Spinal cord (tissue), 10 donors: ENCODE results near the gene IFT52. TPM values are rescaled to one million over a fixed set of nuclear protein-coding genes. Genes with fewer than 3 reads are reported as not detected.

Source experiments
- DNase-seq, 6 donors: peaks; one replicate each; pipeline versions ENCODE4 v3.0.0 to v3.0.0-alpha.2; 2013 to 2015; ENCODE audit warnings: low spot score in 6 of 6, low read depth in 4 of 6
- H3K27ac ChIP-seq: one replicate; pipeline ENCODE4 v1.5.1; 2013; ENCODE audit warnings: low read depth, low read length, control low read depth
- H3K27me3 ChIP-seq: one replicate; pipeline ENCODE4 v1.6.1; 2013; ENCODE audit warnings: low read length; ENCODE audit not compliant: control insufficient read depth, insufficient read depth
- H3K36me3 ChIP-seq: one replicate; pipeline ENCODE4 v1.6.1; 2013; ENCODE audit warnings: low read length; ENCODE audit not compliant: control insufficient read depth, insufficient read depth
- H3K4me1 ChIP-seq: one replicate; pipeline ENCODE4 v1.6.1; 2013; ENCODE audit warnings: low read length; ENCODE audit not compliant: control insufficient read depth, insufficient read depth
- H3K4me3 ChIP-seq: one replicate; pipeline ENCODE4 v1.5.1; 2013; ENCODE audit warnings: low read depth, low read length, control low read depth
- H3K9me3 ChIP-seq: one replicate; pipeline ENCODE4 v1.6.1; 2013; ENCODE audit warnings: low read length; ENCODE audit not compliant: control insufficient read depth, insufficient read depth
- WGBS: methylation state at CpG from one replicate; pipeline ENCODE4 v1.1.5; 2013; ENCODE audit warnings: missing lambda C conversion rate; ENCODE audit not compliant: insufficient coverage; 5-methylcytosine and 5-hydroxymethylcytosine counted together
- long read RNA-seq, 4 donors: transcript quantifications; one replicate each; lab custom pipeline, GENCODE V29; 2026
- polyA plus RNA-seq, 2 donors: library from polyadenylated mRNA; unstranded; fragments of 120-200 nt; gene quantifications; one replicate each; pipeline ENCODE4 v1.2.1, GENCODE V29; 2013; ENCODE audit not compliant: insufficient read length in 2 of 2
- total RNA-seq, 2 donors: library from RNA; depleted of rRNA in 1 of 2; stranded (reverse); fragments of 120-200 nt in 1 of 2; fragments of >200 nt in 1 of 2; gene quantifications; one replicate each; pipeline versions ENCODE4 v1.2.3 to v1.2.4, GENCODE V29; 2013 to 2014
- donor health status: healthy.

IFT52 gene, protein sequence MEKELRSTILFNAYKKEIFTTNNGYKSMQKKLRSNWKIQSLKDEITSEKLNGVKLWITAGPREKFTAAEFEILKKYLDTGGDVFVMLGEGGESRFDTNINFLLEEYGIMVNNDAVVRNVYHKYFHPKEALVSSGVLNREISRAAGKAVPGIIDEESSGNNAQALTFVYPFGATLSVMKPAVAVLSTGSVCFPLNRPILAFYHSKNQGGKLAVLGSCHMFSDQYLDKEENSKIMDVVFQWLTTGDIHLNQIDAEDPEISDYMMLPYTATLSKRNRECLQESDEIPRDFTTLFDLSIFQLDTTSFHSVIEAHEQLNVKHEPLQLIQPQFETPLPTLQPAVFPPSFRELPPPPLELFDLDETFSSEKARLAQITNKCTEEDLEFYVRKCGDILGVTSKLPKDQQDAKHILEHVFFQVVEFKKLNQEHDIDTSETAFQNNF
- total RNA-seq: 10 to 100 TPM; 49.0 to 67.3 TPM
- polyA plus RNA-seq: 10 to 100 TPM; 58.3 to 59.8 TPM
- long read RNA-seq, donor 1, transcript IFT52-201 (14 exons, 1,757 nt): minor isoform, 9 of 22 reads
- long read RNA-seq, donor 1, transcript IFT52-202 (14 exons, 1,599 nt): major isoform, 11 of 22 reads
- long read RNA-seq, donor 1, partial matches to known transcripts: 0 of 22 reads
- long read RNA-seq, donor 1, other reads (novel, unspliced or antisense): 0 of 22 reads
- long read RNA-seq, donor 2, transcript IFT52-201 (14 exons, 1,757 nt): major isoform, 7 of 10 reads
- long read RNA-seq, donor 2, partial matches to known transcripts: 0 of 10 reads
- long read RNA-seq, donor 2, other reads (novel, unspliced or antisense): 0 of 10 reads
- long read RNA-seq, donor 3, partial matches to known transcripts: 0 of 10 reads
- long read RNA-seq, donor 3, other reads (novel, unspliced or antisense): 0 of 10 reads
- long read RNA-seq, donor 4, transcript IFT52-202 (14 exons, 1,599 nt): minor isoform, 8 of 37 reads
- long read RNA-seq, donor 4, transcript IFT52-201 (14 exons, 1,757 nt): major isoform, 23 of 37 reads
- long read RNA-seq, donor 4, transcript IFT52-207 (2 exons, 749 nt): minor isoform, 5 of 37 reads
- long read RNA-seq, donor 4, partial matches to known transcripts: 0 of 37 reads
- long read RNA-seq, donor 4, other reads (novel, unspliced or antisense): 0 of 37 reads

DNA sequence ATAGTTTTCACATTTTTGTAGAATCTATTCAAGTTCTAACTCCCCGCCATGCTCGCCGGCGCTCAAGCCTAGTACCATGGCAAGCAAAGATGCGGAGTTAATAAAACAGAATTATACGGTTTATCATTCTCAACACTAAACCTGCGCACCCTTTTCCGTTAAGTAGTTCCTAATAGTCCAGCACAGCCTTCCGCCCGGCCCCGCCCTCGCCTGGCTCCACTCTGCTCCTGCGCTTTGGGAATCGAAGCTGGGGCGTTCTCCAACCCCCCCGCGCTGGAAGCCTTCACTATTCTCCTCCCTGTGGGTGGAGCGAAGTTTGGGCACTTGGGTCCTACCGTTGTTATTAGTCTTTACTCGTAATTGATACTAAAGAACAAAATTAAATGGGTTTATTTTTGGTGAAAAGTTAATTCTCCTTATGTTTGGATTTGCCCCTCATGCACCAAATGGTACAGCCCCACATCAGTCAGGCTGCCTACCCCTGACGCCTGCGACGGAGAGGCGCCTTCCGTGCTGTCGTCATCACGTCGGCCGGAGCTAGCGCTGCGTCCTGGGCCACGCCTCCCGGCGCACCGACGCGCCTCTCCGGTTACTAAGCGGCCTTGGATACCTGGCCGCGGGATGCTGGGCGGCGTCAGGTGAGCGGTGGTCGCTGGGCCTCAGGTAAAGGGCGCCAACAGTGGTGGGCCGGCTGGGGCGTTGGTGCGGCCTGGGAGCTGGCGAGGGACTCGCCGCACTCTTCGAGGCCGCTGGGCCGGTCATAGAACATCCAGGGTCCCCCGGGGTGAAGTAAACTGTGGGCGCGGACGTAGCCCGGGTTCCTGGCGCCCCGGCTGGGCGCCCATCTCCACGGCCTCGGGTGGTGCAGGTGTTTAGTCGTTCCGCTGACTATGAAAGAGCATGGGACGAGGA is at the start of gene IFT52:
Gene IFT52, plus strand, starts transcription at position 546 of the 912 bp plus-strand sequence. CDS start 3,762 bp downstream, outside the sequence.
- peaks cover 23% of the 10 kb centered on the region for H3K4me1 ChIP-seq
- H3K27ac ChIP-seq: peak within 1 kb of the TSS; percentile 88
- no peaks in the 10 kb centered on the region for H3K9me3 ChIP-seq
- no peaks in the 10 kb centered on the region for H3K27me3 ChIP-seq
- peaks cover 14% of the 10 kb centered on the region for H3K36me3 ChIP-seq
- peak within 1 kb of the TSS; percentile 78 for H3K4me3 ChIP-seq
- DNase-seq: peak; percentile 82 to 97 (median 90)
- WGBS: under 1% methylated on average over 54 of the region's 68 CpGs

DNA sequence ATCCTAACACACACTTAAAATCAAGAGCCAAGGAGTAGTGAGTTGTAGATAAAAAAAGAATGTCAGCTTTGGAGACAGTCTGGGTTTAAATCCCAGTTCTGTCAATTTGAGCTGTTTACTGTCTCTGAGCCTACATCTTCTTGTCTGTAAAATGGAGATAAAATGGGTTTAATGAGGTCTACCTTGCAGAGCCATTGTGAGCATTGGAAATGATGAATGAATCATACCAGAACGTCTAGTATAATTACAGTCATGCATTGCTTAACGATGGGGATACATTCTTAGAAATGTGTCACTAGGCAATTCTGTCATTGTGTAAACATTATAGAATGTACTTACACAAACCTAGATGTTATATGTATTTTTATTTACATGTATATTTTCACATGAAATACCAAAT is 49.5 kb upstream of the IFT52 start:
- Histone ChIP-seq H3K36me3 (peaks cover 24% of the 10 kb centered on the region), H3K9me3 (no peaks in the 10 kb centered on the region)
- no CpG with 5 or more reads among the region's 2 CpGs for WGBS

DNA sequence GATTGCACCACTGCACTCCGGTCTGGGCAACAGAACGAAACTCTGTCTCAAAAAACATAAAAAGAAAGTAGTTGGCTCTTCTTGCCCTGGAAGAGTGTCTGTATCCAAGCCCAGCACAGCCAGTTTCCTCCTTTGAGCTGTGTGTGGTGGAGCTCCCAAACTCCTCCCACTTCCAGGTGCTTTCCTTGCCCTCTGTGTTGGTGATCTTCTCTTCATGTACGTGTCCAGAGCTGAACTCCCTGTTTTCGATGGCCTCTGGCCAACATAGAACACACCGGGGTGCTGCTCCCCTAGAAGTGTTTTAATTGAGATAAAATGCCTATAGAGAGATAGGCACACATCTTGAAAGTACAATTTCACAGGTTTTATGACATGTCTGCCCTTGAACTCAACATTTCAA is 48.6 kb upstream of the IFT52 start:
- WGBS: 100% methylated on average over 2 of the region's 5 CpGs
- Histone ChIP-seq H3K27ac (no peak overlapping the region), H3K9me3 (no peaks in the 10 kb centered on the region), H3K27me3 (no peaks in the 10 kb centered on the region), H3K36me3 (peaks cover 22% of the 10 kb centered on the region), H3K4me1 (no peaks in the 10 kb centered on the region), H3K4me3 (no peak overlapping the region)
- DNase-seq: no peak

More for the DNA sequence above, 49.5 kb upstream of the IFT52 start:
- Histone ChIP-seq H3K4me1 (no peaks in the 10 kb centered on the region), H3K27me3 (no peaks in the 10 kb centered on the region), H3K4me3 (no peak overlapping the region), H3K27ac (no peak overlapping the region)
- DNase-seq: peak in 1 of 6 donors; percentile 3

DNA sequence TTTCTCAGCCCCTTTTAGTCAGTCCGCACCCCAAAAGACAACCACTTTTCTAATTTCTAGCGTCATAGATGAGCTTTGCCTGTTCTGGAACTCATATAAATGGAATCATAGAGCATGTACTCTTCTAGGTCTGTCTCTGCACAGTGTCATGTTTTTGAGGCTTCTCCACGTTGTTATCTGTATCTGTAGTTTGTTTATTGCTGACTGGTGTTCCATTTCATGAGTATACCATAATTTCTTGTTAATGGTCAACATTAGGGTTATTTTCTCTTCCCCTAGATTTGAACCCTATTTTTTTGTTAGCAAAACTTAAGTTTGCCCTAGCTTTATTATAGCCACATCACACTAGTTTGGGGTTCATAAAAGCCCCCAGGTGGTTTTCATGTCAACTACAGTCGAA is 48.1 kb upstream of the IFT52 start:
- Histone ChIP-seq H3K4me3 (no peak overlapping the region), H3K27me3 (no peaks in the 10 kb centered on the region), H3K4me1 (no peaks in the 10 kb centered on the region), H3K27ac (no peak overlapping the region), H3K9me3 (no peaks in the 10 kb centered on the region), H3K36me3 (peaks cover 27% of the 10 kb centered on the region)
- WGBS: no CpG with 5 or more reads among the region's 4 CpGs
- DNase-seq: no peak

DNA sequence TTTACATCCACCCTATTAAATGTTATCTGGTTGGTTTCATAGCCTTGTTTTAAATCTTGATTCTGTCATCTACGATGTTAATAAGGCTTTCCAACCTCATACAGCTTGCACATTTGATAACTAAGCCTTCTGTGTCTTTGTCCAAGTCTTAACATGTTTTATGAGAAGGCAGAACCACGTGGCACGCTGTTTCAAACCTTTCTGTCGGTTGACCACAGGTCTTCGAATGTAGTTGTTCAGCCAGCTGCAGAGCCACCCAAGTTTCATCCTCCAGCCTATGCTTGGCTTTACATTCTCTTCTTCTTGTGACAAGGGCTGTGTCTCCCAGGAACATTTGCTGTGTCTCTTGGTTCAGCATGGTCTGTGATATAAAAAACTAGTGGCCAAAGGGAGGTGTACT is 47.6 kb upstream of the IFT52 start:
- no peak for DNase-seq
- 94% methylated on average over 5 of the region's 5 CpGs for WGBS
- no peaks in the 10 kb centered on the region for H3K27me3 ChIP-seq
- no peaks in the 10 kb centered on the region for H3K4me1 ChIP-seq
- H3K27ac ChIP-seq: no peak overlapping the region
- no peaks in the 10 kb centered on the region for H3K9me3 ChIP-seq
- peaks cover 31% of the 10 kb centered on the region for H3K36me3 ChIP-seq
- H3K4me3 ChIP-seq: no peak overlapping the region

DNA sequence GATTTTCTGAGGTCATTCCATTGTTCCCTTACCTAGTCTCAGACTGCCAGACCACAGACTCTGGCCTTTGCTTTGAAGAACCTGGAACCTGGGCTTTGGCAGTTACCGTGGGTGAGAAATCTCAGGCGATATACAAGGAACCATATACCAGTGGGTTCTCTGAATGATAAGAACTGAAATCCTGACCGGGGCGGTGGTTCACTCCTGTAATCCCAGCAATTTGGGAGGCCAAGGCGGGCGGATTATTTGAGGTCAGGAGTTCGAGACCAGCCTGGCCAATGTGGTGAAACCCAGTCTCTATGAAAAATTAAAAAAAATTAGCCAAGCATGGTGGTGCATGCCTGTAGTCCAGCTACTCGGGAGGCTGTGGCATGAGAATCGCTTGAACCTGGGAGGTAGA is 46.2 kb upstream of the IFT52 start:
- DNase-seq: no peak
- H3K27me3 ChIP-seq: no peaks in the 10 kb centered on the region

DNA sequence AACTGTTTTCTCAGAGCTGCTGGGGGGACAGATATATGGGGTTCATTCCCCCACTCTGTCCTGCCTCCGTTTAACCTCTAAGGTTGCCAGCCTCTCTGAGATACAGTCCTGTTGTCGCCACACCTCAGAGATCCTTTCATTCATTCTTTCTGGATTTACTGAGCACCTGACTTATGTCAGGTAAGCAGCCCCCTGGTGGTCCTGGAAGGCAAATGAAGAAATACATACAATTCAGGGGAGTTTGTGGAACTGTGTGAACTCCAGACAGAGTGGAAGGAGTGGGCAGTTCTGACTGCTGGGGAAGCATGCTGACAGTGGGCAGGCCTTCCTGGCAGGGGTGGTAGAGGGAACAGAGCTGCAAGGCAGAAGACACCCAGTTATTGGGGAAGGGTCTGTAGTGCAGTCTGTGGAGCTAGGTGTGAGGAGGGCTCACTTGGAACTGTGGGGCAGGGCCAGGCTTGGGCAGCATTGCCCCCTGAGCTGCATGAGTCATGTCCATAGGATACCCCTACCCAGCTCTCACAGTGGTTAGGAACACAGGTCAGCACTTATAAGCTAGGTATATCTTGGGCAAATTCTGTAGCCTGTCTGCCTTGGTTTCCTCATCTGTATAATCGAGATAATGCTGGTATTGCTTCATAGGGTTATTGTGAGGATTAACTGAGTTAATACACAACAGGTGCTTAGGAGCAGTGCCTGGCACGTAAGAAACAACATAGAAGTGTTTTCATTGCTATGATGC is 44.7 kb upstream of the IFT52 start:
- H3K27ac ChIP-seq: no peak overlapping the region
- H3K4me1 ChIP-seq: no peaks in the 10 kb centered on the region
- no peak overlapping the region for H3K4me3 ChIP-seq
- no peaks in the 10 kb centered on the region for H3K27me3 ChIP-seq
- WGBS: 93% methylated on average over 2 of the region's 4 CpGs
- DNase-seq: no peak
- peaks cover 20% of the 10 kb centered on the region for H3K36me3 ChIP-seq
- H3K9me3 ChIP-seq: no peaks in the 10 kb centered on the region

More for the DNA sequence above, 46.2 kb upstream of the IFT52 start:
- 96% methylated on average over 9 of the region's 9 CpGs for WGBS
- H3K27ac ChIP-seq: no peak overlapping the region
- no peaks in the 10 kb centered on the region for H3K9me3 ChIP-seq
- H3K4me1 ChIP-seq: no peaks in the 10 kb centered on the region
- H3K4me3 ChIP-seq: no peak overlapping the region
- peaks cover 33% of the 10 kb centered on the region for H3K36me3 ChIP-seq

DNA sequence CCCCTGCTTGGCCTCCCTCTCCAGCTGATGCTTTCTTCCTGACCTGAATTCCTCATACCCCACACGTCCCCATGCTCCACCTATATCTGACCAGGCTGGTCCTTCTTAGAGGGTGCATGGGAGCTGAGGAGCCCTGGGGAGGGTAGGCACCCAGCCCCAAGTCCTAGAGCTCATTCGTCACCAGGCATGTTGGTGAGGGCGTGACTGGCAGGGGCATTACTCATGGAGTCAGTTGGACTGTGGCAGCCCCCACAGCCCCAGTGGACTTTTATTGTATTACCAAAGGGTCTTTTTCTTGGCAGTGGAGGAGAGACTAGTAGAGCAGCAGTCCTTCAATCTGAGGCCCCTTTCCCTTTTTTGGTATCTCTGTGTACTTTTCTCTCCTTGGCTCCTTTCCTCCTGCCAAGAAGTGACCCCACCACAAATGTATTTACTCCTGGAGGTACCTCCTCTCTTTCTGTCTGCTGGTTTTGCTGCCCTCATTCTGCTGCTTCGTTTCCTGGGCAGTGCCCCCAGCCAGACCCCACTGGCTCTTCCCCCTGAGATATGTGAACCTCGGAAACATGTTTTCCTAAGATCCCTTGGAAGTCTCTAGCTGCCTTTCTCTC is 42.4 kb upstream of the IFT52 start:
- Histone ChIP-seq H3K27ac (no peak overlapping the region), H3K4me1 (no peaks in the 10 kb centered on the region), H3K36me3 (peaks cover 20% of the 10 kb centered on the region), H3K9me3 (no peaks in the 10 kb centered on the region), H3K27me3 (no peaks in the 10 kb centered on the region), H3K4me3 (no peak overlapping the region)
- DNase-seq: no peak
- WGBS: 71% methylated on average over 4 of the region's 5 CpGs
